HepG2 (cell line): ENCODE data around the gene CES2. TPM values are rescaled to one million over a fixed set of nuclear protein-coding genes. Genes with fewer than 3 reads are reported as not detected.

Experiments used
- CEBPB ChIP-seq: IDR thresholded peaks from 2 replicates; pipeline ENCODE4 v1.6.1; 2011; ENCODE audit warnings: low read depth, low read length, improper control_type of control experiment, borderline replicate concordance
- FOXA1 ChIP-seq, 2 experiments: fragments of 450-650 bp in 1 of 2; sonication (generic) in 1 of 2; formaldehyde crosslinking in 1 of 2; IDR thresholded peaks; 2 replicates each; pipeline versions ENCODE4 v1.4.0 to v1.6.1; 2016 to 2020; ENCODE audit warnings: missing genetic modification reagents in 1 of 2
- FOXC1 ChIP-seq: sonication (generic); formaldehyde crosslinking; IDR thresholded peaks from 2 replicates; pipeline ENCODE4 v1.8.0; 2022; ENCODE audit warnings: mild to moderate bottlenecking, missing genetic modification reagents, borderline replicate concordance
- GRHL1 ChIP-seq: sonication (generic); formaldehyde crosslinking; conservative IDR thresholded peaks from 2 replicates; pipeline ENCODE4 v1.8.0; 2022; ENCODE audit warnings: missing genetic modification reagents
- HNF4G ChIP-seq, 2 experiments: sonication (generic) in 1 of 2; formaldehyde crosslinking in 1 of 2; IDR thresholded peaks; 2 replicates each; pipeline versions ENCODE4 v1.4.0 to v1.6.1; 2011 to 2020; ENCODE audit warnings: borderline replicate concordance in 2 of 2, low read depth in 2 of 2, mild to moderate bottlenecking in 2 of 2, low read length in 1 of 2, missing genetic modification reagents in 1 of 2, moderate library complexity in 1 of 2
- MEF2D ChIP-seq: sonication (generic); formaldehyde crosslinking; IDR thresholded peaks from 2 replicates; pipeline ENCODE4 v1.5.1; 2020; ENCODE audit warnings: mild to moderate bottlenecking, missing genetic modification reagents
- MIER3 ChIP-seq: IDR thresholded peaks from 2 replicates; pipeline ENCODE4 v1.6.1; 2016; ENCODE audit warnings: missing compliant biosample characterization, borderline replicate concordance
- TARDBP ChIP-seq: sonication (generic); formaldehyde crosslinking; IDR thresholded peaks from 2 replicates; pipeline ENCODE4 v1.8.0; 2022; ENCODE audit warnings: mild to moderate bottlenecking, missing genetic modification reagents
- ZBTB1 ChIP-seq: sonication (generic); formaldehyde crosslinking; IDR thresholded peaks from 2 replicates; pipeline ENCODE4 v1.4.0; 2020; ENCODE audit warnings: missing genetic modification reagents, borderline replicate concordance
- ZFP82 ChIP-seq: sonication (generic); formaldehyde crosslinking; IDR thresholded peaks from 2 replicates; pipeline ENCODE4 v1.5.1; 2020; ENCODE audit warnings: mild to moderate bottlenecking, missing genetic modification reagents, borderline replicate concordance
- ZNF382 ChIP-seq: sonication (generic); formaldehyde crosslinking; IDR thresholded peaks from 2 replicates; pipeline ENCODE4 v1.5.0; 2020; ENCODE audit warnings: missing genetic modification reagents, mild to moderate bottlenecking, borderline replicate concordance
- ZNF431 ChIP-seq: sonication (generic); formaldehyde crosslinking; IDR thresholded peaks from 2 replicates; pipeline ENCODE4 v1.9.0; 2022; ENCODE audit warnings: missing genetic modification reagents, low read depth, mild to moderate bottlenecking, borderline replicate concordance
- ZNF574 ChIP-seq: sonication (generic); formaldehyde crosslinking; IDR thresholded peaks from 2 replicates; pipeline ENCODE4 v1.4.0; 2020; ENCODE audit warnings: missing genetic modification reagents
- polyA plus RNA-seq, 8 experiments: library from polyadenylated mRNA; depleted of rRNA in 3 of 8; stranded (reverse) in 7 of 8; unstranded in 1 of 8; fragments of >200 nt; fragmentation: Illumina TruSeq in 4 of 8; extraction: Trizol in 4 of 8; gene quantifications; 2 replicates each; pipeline versions ENCODE4 v1.2.1 to v1.2.3, GENCODE V29; 2011 to 2016; ENCODE audit warnings: low read depth in 4 of 8, missing spikeins in 1 of 8, mixed read lengths in 1 of 8; ENCODE audit not compliant: insufficient read depth in 1 of 8
- total RNA-seq, 5 experiments: library from RNA; depleted of rRNA; stranded (reverse); fragments of >200 nt; fragmentation: Illumina TruSeq; extraction: Trizol; gene quantifications; 2 replicates each; pipeline ENCODE4 v1.2.3, GENCODE V29; 2016; ENCODE audit warnings: low read depth in 1 of 5
- TF ChIP-seq, protein P1 (sequence below): sonication (generic); formaldehyde crosslinking; IDR thresholded peaks from 2 replicates; pipeline ENCODE4 v1.9.0; 2022; ENCODE audit warnings: missing genetic modification reagents, mild to moderate bottlenecking, borderline replicate concordance
- TF ChIP-seq, protein P2 (sequence below): sonication (generic); formaldehyde crosslinking; IDR thresholded peaks from 2 replicates; pipeline ENCODE4 v1.5.0; 2020; ENCODE audit warnings: mild to moderate bottlenecking, missing genetic modification reagents
- TF ChIP-seq, protein P3 (sequence below): sonication (generic); formaldehyde crosslinking; IDR thresholded peaks from 2 replicates; pipeline ENCODE4 v1.5.1; 2020; ENCODE audit warnings: missing genetic modification reagents, mild to moderate bottlenecking, borderline replicate concordance

CES2 gene
- total and polyA plus RNA-seq, 2 of the 13 experiments (the other 11 are each of a cell fraction or from before 2014, with no cell fraction given) = 50.6 to 63.8 TPM

GRCh38 chr16:66894948-66895688 is 40.2 kb upstream of the CES2 start (continued):
- TF ChIP-seq HNF4G (IDR thresholded peaks at IDR 0.05; ENCODE audit: borderline replicate concordance, low read depth, low read length) (no peak), HNF4G (CRISPR knock-in tag; IDR thresholded peaks at IDR 0.05; ENCODE audit: borderline replicate concordance, low read depth) (no peak), FOXA1 (IDR thresholded peaks at IDR 0.05) (no peak), FOXA1 (CRISPR knock-in tag; IDR thresholded peaks at IDR 0.05) (0 out of 2 replicates have a peak, but pooled peaks have one; percentile 15), FOXC1 (no peak), ZNF382 (CRISPR knock-in tag) (no peak), MIER3 (no peak), MEF2D (CRISPR knock-in tag) (no peak), ZNF431 (no peak), TARDBP (CRISPR knock-in tag) (no peak), GRHL1 (CRISPR knock-in tag) (no peak), ZNF574 (CRISPR knock-in tag) (no peak), ZFP82 (CRISPR knock-in tag) (no peak), ZBTB1 (CRISPR knock-in tag) (no peak), CEBPB (no peak)
- TF ChIP-seq, protein P1, sequence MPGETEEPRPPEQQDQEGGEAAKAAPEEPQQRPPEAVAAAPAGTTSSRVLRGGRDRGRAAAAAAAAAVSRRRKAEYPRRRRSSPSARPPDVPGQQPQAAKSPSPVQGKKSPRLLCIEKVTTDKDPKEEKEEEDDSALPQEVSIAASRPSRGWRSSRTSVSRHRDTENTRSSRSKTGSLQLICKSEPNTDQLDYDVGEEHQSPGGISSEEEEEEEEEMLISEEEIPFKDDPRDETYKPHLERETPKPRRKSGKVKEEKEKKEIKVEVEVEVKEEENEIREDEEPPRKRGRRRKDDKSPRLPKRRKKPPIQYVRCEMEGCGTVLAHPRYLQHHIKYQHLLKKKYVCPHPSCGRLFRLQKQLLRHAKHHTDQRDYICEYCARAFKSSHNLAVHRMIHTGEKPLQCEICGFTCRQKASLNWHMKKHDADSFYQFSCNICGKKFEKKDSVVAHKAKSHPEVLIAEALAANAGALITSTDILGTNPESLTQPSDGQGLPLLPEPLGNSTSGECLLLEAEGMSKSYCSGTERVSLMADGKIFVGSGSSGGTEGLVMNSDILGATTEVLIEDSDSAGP = no peak
- TF ChIP-seq, protein P2, sequence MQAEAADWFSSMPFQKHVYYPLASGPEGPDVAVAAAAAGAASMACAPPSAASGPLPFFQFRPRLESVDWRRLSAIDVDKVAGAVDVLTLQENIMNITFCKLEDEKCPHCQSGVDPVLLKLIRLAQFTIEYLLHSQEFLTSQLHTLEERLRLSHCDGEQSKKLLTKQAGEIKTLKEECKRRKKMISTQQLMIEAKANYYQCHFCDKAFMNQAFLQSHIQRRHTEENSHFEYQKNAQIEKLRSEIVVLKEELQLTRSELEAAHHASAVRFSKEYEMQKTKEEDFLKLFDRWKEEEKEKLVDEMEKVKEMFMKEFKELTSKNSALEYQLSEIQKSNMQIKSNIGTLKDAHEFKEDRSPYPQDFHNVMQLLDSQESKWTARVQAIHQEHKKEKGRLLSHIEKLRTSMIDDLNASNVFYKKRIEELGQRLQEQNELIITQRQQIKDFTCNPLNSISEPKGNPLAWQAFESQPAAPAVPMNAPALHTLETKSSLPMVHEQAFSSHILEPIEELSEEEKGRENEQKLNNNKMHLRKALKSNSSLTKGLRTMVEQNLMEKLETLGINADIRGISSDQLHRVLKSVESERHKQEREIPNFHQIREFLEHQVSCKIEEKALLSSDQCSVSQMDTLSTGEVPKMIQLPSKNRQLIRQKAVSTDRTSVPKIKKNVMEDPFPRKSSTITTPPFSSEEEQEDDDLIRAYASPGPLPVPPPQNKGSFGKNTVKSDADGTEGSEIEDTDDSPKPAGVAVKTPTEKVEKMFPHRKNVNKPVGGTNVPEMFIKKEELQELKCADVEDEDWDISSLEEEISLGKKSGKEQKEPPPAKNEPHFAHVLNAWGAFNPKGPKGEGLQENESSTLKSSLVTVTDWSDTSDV (CRISPR knock-in tag) = peak; percentile 88; the same call in 1 of the 2 replicates
- TF ChIP-seq, protein P3, sequence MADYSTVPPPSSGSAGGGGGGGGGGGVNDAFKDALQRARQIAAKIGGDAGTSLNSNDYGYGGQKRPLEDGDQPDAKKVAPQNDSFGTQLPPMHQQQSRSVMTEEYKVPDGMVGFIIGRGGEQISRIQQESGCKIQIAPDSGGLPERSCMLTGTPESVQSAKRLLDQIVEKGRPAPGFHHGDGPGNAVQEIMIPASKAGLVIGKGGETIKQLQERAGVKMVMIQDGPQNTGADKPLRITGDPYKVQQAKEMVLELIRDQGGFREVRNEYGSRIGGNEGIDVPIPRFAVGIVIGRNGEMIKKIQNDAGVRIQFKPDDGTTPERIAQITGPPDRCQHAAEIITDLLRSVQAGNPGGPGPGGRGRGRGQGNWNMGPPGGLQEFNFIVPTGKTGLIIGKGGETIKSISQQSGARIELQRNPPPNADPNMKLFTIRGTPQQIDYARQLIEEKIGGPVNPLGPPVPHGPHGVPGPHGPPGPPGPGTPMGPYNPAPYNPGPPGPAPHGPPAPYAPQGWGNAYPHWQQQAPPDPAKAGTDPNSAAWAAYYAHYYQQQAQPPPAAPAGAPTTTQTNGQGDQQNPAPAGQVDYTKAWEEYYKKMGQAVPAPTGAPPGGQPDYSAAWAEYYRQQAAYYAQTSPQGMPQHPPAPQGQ (CRISPR knock-in tag) = no peak
